ENCODE data around the gene PFKP. TPM values are rescaled to one million over a fixed set of nuclear protein-coding genes. Genes with fewer than 3 reads are reported as not detected.

PFKP gene
- total RNA-seq, 2 donors from 2014 or later = 76.9 to 106 TPM

DNA sequence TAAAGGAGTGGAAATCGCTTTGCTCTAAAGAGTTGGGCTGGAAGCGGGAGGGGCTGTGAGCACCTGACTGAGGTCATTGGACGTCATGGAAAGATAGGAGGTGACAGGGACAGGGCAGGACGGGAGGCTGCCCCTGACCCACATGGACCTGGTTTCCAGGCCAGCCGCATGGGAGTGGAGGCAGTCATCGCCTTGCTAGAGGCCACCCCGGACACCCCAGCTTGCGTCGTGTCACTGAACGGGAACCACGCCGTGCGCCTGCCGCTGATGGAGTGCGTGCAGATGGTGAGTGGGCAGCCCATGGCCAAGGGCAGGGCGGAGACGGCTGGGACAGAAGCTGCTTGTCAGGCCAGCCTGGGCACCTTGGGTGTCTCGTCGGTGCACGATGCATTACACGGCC, 41.8 kb downstream of the PFKP start:
- no peak for DNase-seq
- no peak for ATAC-seq
- Mint-ChIP-seq H3K4me3 (no peak overlapping the region), H3K27me3 (no peaks in the 10 kb centered on the region), H3K27ac (no peak overlapping the region), H3K36me3 (ENCODE audit: low read depth) (peaks cover 8% of the 10 kb centered on the region), H3K4me1 (peaks cover 9% of the 10 kb centered on the region)
- no peaks in the 10 kb centered on the region for H3K9me3 ChIP-seq (ENCODE audit: control insufficient read depth, low read length, poor library complexity, severe bottlenecking)

DNA sequence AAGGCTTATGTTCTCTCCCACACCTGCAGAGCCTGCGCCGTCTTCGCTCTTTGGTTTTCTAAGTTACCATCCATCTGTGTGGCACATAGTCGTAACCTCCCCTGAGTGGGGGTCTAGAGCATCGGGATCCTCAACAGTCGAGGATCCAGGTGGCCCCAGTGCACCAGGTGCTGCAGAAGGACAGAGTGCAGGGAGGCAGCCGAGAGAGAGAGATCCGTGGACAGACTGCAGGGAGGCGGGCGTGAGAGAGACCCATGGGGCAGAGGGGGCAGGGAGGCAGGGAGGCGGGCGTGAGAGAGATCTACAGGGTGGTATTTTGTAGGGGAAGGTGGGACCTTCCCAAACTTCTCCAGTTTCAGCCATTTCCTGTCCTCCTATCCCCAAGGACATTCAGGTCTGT, 42.3 kb downstream of the PFKP start:
- Mint-ChIP-seq H3K27ac (no peak overlapping the region), H3K27me3 (no peaks in the 10 kb centered on the region), H3K36me3 (ENCODE audit: low read depth) (peaks cover 8% of the 10 kb centered on the region), H3K4me1 (peaks cover 9% of the 10 kb centered on the region), H3K4me3 (peak overlapping the region; percentile 31)
- DNase-seq (no peak), ATAC-seq (no peak)
- H3K9me3 ChIP-seq (ENCODE audit: control insufficient read depth, low read length, poor library complexity, severe bottlenecking) = no peaks in the 10 kb centered on the region

DNA sequence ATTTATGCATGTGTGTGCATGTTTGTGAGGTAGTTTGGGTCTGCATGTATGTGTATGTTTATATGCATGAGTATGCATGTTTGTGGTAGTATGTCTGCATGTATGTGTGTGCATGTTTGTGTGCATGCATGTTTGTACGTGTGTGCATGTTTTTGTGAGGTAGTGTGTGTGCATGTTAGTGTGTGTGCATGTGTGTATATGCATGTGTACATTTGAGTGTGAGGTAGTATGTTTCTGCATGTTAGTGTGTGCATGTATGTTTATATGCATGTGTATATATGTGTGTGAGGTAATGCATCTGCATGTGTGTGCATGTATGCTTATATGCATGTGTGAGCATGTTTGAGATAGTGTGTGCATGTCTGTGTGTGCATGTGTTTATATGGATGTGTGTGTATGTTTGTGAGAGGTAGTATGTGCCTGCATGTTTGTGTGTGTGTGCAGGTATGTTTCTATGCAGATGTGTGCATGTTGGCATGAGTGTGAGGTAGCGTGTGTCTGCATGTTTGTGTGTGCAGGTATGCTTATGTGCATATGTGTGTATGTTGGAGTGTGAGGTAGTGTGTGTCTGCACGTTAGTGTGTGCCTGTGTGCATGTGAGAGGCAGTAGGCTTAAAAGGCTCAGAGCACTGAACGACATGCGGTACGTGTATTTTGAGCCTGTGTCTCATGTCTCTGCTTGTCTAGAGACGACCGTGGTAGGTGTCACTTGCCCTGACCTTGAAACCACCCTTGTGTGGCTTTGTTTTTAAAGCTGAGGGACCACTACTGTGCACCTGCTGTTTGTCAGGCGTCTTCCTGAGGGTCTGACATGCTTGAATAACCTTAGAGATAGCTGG, 43.7 kb downstream of the PFKP start:
- peaks cover 9% of the 10 kb centered on the region for H3K4me1 Mint-ChIP-seq
- no peak for DNase-seq
- peaks cover 10% of the 10 kb centered on the region for H3K36me3 Mint-ChIP-seq (ENCODE audit: low read depth)
- peak overlapping the region; percentile 45 for H3K27ac Mint-ChIP-seq
- ATAC-seq = no peak
- no peaks in the 10 kb centered on the region for H3K27me3 Mint-ChIP-seq
- no peak overlapping the region for H3K4me3 Mint-ChIP-seq
- no peaks in the 10 kb centered on the region for H3K9me3 ChIP-seq (ENCODE audit: control insufficient read depth, low read length, poor library complexity, severe bottlenecking)

DNA sequence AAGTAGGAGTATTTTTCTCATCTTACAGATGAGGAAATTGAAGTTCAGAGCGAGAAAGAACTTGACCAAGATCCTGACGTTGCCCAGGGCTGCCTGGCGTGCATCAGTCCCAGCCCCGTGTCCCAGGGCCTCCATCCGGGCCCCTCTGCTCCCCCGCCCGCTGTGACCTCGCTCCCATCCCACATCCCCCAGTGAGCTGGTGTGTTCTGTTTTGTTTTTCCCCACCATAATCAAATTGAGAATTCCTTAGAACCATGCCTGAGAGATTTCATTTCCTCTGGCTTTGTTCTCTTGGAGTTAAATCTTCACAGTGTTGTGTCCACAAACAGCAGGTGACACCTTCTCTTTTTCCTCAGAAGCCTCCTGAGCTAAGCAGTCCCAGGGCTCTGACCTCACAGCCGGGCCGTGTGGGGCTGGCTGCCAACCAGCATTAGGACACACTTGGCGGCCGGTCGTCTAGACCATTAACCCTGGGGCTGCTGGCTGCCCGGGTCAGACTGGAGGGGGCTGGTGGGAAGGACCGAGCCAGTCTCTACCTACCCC, 44.3 kb downstream of the PFKP start:
- H3K4me3 Mint-ChIP-seq = no peak overlapping the region
- ATAC-seq (no peak), DNase-seq (no peak)
- peak overlapping the region; percentile 45 for H3K27ac Mint-ChIP-seq
- H3K9me3 ChIP-seq (ENCODE audit: control insufficient read depth, low read length, poor library complexity, severe bottlenecking) = no peaks in the 10 kb centered on the region
- no peaks in the 10 kb centered on the region for H3K27me3 Mint-ChIP-seq
- H3K36me3 Mint-ChIP-seq (ENCODE audit: low read depth) = peaks cover 12% of the 10 kb centered on the region
- H3K4me1 Mint-ChIP-seq = peaks cover 9% of the 10 kb centered on the region

DNA sequence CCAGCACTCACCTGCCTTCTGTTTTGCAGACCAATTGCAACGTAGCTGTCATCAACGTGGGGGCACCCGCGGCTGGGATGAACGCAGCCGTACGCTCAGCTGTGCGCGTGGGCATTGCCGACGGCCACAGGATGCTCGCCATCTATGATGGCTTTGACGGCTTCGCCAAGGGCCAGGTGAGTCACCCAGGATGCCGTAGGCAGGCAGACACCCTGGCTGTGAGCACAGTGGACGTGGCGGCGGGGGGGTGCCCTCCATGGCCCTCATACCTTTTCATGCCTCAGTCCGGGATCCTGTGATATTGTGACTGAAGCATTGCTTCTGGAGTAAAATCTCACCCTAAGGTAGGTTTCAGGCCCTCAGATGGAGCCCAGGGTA, 46.0 kb downstream of the PFKP start:
- no peaks in the 10 kb centered on the region for H3K9me3 ChIP-seq (ENCODE audit: control insufficient read depth, low read length, poor library complexity, severe bottlenecking)
- H3K36me3 Mint-ChIP-seq (ENCODE audit: low read depth) = peaks cover 15% of the 10 kb centered on the region
- DNase-seq (no peak), ATAC-seq (no peak)
- peaks cover 10% of the 10 kb centered on the region for H3K4me1 Mint-ChIP-seq
- H3K27me3 Mint-ChIP-seq = no peaks in the 10 kb centered on the region
- peak overlapping the region; percentile 78 for H3K27ac Mint-ChIP-seq
- no peak overlapping the region for H3K4me3 Mint-ChIP-seq

DNA sequence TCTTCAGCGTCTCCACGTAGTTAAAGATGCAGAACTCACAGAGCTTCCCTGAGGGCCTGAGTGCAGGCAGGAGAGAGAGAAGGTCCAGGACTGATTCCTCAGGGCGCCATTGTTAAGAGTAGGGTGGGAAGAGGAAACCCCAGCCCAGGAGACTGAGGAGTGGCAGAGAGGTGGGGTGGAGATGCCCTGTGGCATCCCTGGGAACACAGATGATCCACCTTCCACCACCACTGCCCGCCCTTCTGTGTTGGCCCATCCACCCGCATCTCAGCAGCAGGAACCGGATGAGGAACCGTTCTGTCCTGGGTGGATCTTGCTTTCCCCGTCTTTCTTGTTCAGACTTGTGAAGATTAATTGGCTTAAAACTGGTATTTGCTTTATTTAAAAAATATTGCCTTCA, 48.3 kb downstream of the PFKP start:
- H3K9me3 ChIP-seq (ENCODE audit: control insufficient read depth, low read length, poor library complexity, severe bottlenecking) = no peaks in the 10 kb centered on the region
- ATAC-seq = no peak
- Mint-ChIP-seq H3K4me3 (no peak overlapping the region), H3K27me3 (no peaks in the 10 kb centered on the region), H3K27ac (no peak overlapping the region), H3K36me3 (ENCODE audit: low read depth) (peaks cover 15% of the 10 kb centered on the region), H3K4me1 (peaks cover 6% of the 10 kb centered on the region)
- no peak for DNase-seq

DNA sequence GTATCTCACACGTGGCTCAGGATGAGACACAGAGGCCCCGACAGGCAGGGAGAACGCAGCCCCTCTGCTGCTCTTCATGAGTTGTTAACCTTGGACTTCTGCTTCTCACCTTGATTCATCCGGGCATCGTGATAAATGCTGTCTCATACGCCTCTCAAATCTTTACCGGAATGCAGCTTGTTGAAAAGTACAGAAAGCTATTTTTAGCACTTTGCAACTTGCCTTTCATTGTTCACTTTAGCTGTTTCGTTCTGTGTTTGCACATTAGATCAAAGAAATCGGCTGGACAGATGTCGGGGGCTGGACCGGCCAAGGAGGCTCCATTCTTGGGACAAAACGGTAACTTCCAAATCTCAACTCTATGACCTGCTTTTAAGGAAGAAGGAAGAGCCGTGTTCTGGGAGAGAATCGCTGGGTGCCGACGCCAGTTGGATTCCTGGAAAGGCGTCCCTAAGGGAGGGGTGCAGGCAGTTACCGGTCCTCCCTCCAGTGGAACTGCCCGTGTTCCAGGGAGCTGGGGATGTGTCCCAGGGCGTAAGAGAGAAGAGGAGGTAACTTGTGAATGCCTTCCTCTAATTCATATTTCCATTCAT, 49.3 kb downstream of the PFKP start:
- Mint-ChIP-seq H3K27ac (peak overlapping the region; percentile 51), H3K27me3 (no peaks in the 10 kb centered on the region), H3K4me1 (peaks cover 2% of the 10 kb centered on the region), H3K4me3 (no peak overlapping the region), H3K36me3 (ENCODE audit: low read depth) (peaks cover 10% of the 10 kb centered on the region)
- no peak for DNase-seq
- H3K9me3 ChIP-seq (ENCODE audit: control insufficient read depth, low read length, poor library complexity, severe bottlenecking) = no peaks in the 10 kb centered on the region
- no peak for ATAC-seq

DNA sequence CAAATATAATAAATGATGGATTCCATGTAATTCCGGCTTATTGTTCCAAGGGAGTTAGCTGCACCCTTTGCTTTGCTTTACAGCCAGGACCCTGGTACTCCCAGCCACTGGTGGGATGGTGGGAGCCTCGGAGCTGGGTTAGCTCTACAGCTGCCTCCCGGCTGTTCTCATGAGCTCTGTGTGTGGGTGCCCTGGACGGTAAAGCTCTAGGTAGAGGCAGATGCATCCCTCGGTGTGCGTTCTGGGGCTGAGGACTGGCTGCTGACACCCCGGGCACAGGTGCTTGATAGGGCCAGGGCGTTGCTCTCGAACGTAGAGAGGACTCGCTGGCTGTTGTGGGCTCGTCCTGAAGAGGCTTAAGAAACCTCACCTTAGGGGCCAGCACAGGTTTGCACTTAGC, 50.1 kb downstream of the PFKP start:
- no peak for DNase-seq
- peaks cover 2% of the 10 kb centered on the region for H3K4me1 Mint-ChIP-seq
- no peak for ATAC-seq
- no peak overlapping the region for H3K4me3 Mint-ChIP-seq
- H3K27me3 Mint-ChIP-seq = no peaks in the 10 kb centered on the region
- H3K36me3 Mint-ChIP-seq (ENCODE audit: low read depth) = peaks cover 10% of the 10 kb centered on the region
- no peaks in the 10 kb centered on the region for H3K9me3 ChIP-seq (ENCODE audit: control insufficient read depth, low read length, poor library complexity, severe bottlenecking)
- no peak overlapping the region for H3K27ac Mint-ChIP-seq

DNA sequence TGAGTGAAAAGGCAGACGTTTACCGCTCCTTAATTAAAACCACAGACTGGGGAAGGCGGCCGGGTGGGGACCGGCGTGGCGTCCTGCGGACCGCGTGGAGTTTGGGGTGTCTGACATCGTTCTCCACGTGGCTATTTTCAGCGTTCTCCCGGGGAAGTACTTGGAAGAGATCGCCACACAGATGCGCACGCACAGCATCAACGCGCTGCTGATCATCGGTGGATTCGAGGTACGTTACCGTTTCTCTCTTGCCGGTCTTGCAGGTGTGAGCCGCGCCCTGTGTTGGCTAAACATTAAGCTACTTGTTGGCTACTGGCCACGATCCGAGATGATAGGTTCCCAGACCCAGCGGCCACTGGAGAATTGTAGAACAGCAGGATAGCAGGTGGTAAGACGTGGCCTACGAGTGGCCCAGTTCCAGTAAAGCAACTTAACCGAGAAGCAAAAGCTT, 51.3 kb downstream of the PFKP start:
- H3K4me1 Mint-ChIP-seq = peaks cover 2% of the 10 kb centered on the region
- ATAC-seq (no peak), DNase-seq (no peak)
- H3K27ac Mint-ChIP-seq = no peak overlapping the region
- no peaks in the 10 kb centered on the region for H3K9me3 ChIP-seq (ENCODE audit: control insufficient read depth, low read length, poor library complexity, severe bottlenecking)
- H3K36me3 Mint-ChIP-seq (ENCODE audit: low read depth) = peaks cover 10% of the 10 kb centered on the region
- peak overlapping the region; percentile 19 for H3K4me3 Mint-ChIP-seq
- no peaks in the 10 kb centered on the region for H3K27me3 Mint-ChIP-seq

DNA sequence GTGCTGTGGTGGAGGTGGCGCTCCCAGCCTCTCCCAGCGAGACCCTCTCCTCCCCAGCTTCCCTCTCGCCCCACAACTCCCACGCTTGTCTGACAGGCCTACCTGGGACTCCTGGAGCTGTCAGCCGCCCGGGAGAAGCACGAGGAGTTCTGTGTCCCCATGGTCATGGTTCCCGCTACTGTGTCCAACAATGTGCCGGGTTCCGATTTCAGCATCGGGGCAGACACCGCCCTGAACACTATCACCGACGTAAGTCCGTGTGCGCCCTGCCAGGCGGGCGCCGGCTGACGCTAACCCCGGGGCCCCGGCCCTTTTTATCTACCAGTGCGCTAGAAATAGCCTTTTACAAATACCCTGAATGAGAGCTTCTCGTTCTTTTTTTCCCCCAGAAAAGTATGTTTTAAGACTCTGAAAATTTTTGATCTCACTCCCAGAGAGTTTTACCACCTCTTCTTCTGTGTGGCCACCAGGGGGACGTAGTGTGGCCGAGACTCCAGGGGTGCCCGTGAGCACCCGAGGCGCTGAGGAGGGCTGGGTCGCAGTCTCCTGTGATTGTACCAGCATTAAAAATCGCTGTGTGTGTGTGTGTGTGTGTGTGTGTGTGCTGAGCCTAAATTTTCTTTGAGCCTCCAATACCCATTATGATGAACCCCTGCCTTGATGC, 52.6 kb downstream of the PFKP start:
- no peaks in the 10 kb centered on the region for H3K9me3 ChIP-seq (ENCODE audit: control insufficient read depth, low read length, poor library complexity, severe bottlenecking)
- ATAC-seq (peak; percentile 50), DNase-seq (no peak)
- peak overlapping the region; percentile 21 for H3K27ac Mint-ChIP-seq
- H3K36me3 Mint-ChIP-seq (ENCODE audit: low read depth) = peaks cover 10% of the 10 kb centered on the region
- no peak overlapping the region for H3K4me3 Mint-ChIP-seq
- H3K27me3 Mint-ChIP-seq = no peaks in the 10 kb centered on the region
- H3K4me1 Mint-ChIP-seq = peaks cover 2% of the 10 kb centered on the region

DNA sequence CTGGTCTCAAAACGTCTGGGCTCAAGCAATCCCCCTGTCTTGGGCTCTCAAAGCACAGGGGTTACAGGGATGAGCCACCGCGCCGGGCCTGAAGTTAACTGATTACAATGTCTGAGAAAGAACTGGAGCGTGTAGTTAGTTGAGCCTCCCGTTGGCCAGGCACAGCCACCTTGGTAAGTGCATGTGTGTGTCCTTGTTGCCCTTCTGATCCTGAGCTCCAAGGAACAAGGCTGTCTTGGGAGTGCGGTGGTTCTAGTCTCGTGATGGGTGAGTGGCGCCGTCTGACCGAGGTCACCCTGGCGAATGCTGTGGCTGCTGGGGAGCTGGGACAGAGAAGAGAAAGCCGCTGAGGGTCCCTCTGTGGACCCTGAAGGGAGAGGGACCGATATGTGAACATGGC, 54.7 kb downstream of the PFKP start:
- H3K9me3 ChIP-seq (ENCODE audit: control insufficient read depth, low read length, poor library complexity, severe bottlenecking) = no peaks in the 10 kb centered on the region
- H3K27ac Mint-ChIP-seq = no peak overlapping the region
- H3K27me3 Mint-ChIP-seq = no peaks in the 10 kb centered on the region
- ATAC-seq = no peak
- peaks cover 2% of the 10 kb centered on the region for H3K4me1 Mint-ChIP-seq
- H3K4me3 Mint-ChIP-seq = no peak overlapping the region
- H3K36me3 Mint-ChIP-seq (ENCODE audit: low read depth) = peaks cover 4% of the 10 kb centered on the region
- DNase-seq = no peak

DNA sequence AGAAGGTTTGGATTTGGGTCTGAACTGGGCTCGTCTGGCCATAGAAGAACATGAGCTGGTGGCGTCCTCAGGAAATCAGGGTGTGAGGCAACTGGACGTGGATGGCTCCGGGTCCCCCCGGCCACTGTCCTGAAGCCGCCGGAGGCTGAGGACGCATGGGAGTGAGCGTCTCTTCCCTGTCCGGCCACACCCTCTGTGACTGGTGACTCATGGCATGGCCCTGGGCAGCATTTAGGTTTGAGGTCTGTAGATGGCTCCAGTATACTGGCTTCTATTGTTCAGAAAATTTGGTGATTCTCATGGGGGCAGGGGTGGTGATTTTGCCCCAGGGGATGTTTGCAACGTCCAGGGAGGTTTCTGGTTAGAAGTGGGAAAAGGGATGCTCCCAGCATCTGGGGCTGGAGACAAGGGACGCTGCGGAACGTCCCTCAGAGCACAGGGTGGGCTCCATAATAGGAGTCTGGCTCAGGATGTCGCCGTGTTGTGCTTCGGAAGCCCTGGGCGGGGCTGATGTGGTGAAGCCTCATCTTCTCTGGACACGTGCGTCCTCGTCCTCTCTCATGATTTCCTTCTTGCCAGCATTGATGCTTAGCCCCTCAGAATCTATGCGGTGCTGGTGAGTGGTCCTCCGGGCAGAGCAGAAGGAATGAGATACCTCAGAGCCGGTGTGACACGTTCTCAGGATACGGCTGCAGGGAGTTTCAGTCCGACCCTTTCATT, 55.3 kb downstream of the PFKP start:
- DNase-seq = no peak
- Mint-ChIP-seq H3K4me1 (peaks cover 2% of the 10 kb centered on the region), H3K36me3 (ENCODE audit: low read depth) (peaks cover 4% of the 10 kb centered on the region), H3K4me3 (no peak overlapping the region), H3K27ac (no peak overlapping the region), H3K27me3 (no peaks in the 10 kb centered on the region)
- no peak for ATAC-seq
- no peaks in the 10 kb centered on the region for H3K9me3 ChIP-seq (ENCODE audit: control insufficient read depth, low read length, poor library complexity, severe bottlenecking)
